Stimulated activated effector memory CD8-positive, alpha-beta T cell treated with anti-CD3 and anti-CD28 coated beads, Interleukin-12 subunit alpha, Interleukin-12 subunit beta, amount 100 ng/mL, for 72 hours (primary cell): ENCODE results near the gene FA2H.

Source experiments
- ATAC-seq: fragments of 150-1000 bp; cut with Tn5 transposase; 2 replicates; pipeline ENCODE4 v1.10.0; 2021
- DNase-seq, 2 donors: peaks; one replicate each; pipeline ENCODE4 v3.0.0; 2021 to 2022; ENCODE audit warnings: low spot score in 2 of 2
- H3K27ac Mint-ChIP-seq: one replicate; pipeline ENCODE4 v1.8.0; 2022; ENCODE audit warnings: mild to moderate bottlenecking, mixed read lengths
- H3K36me3 Mint-ChIP-seq: one replicate; pipeline ENCODE4 v1.8.0; 2022; ENCODE audit warnings: mild to moderate bottlenecking, mixed read lengths
- H3K4me1 Mint-ChIP-seq: one replicate; pipeline ENCODE4 v1.8.0; 2022; ENCODE audit warnings: mixed read lengths
- H3K4me3 Mint-ChIP-seq: one replicate; pipeline ENCODE4 v1.8.0; 2022; ENCODE audit warnings: mild to moderate bottlenecking, mixed read lengths
- H3K9me3 Mint-ChIP-seq: one replicate; pipeline ENCODE4 v1.8.0; 2022; ENCODE audit warnings: mixed read lengths

FA2H gene

GRCh38 chr16:74757349-74757748 is 17.3 kb downstream of the FA2H start:
- no peak for DNase-seq
- no peaks in the 10 kb centered on the region for H3K9me3 Mint-ChIP-seq

GRCh38 chr16:74756203-74756602 is 18.4 kb downstream of the FA2H start:
- ATAC-seq: no peak
- H3K27ac Mint-ChIP-seq: no peak overlapping the region
- no peak overlapping the region for H3K4me3 Mint-ChIP-seq
- no peaks in the 10 kb centered on the region for H3K4me1 Mint-ChIP-seq
- no peak for DNase-seq
- no peaks in the 10 kb centered on the region for H3K36me3 Mint-ChIP-seq
- H3K9me3 Mint-ChIP-seq: no peaks in the 10 kb centered on the region

More at GRCh38 chr16:74757349-74757748, 17.3 kb downstream of the FA2H start:
- Mint-ChIP-seq H3K4me1 (no peaks in the 10 kb centered on the region), H3K36me3 (no peaks in the 10 kb centered on the region), H3K27ac (no peak overlapping the region), H3K4me3 (no peak overlapping the region)
- ATAC-seq: no peak

GRCh38 chr16:74753180-74753579 is 21.4 kb downstream of the FA2H start:
- no peak overlapping the region for H3K27ac Mint-ChIP-seq
- H3K36me3 Mint-ChIP-seq: no peaks in the 10 kb centered on the region
- H3K9me3 Mint-ChIP-seq: no peaks in the 10 kb centered on the region
- no peak overlapping the region for H3K4me3 Mint-ChIP-seq
- ATAC-seq: no peak
- H3K4me1 Mint-ChIP-seq: no peaks in the 10 kb centered on the region
- no peak for DNase-seq

GRCh38 chr16:74752756-74753155 is 21.9 kb downstream of the FA2H start:
- Mint-ChIP-seq H3K27ac (no peak overlapping the region), H3K36me3 (no peaks in the 10 kb centered on the region), H3K4me1 (no peaks in the 10 kb centered on the region), H3K9me3 (no peaks in the 10 kb centered on the region), H3K4me3 (no peak overlapping the region)
- ATAC-seq (no peak), DNase-seq (no peak)

- ATAC-seq: no peak
- no peak overlapping the region for H3K4me3 Mint-ChIP-seq
These were observed 22.4 kb downstream of the FA2H start for GRCh38 chr16:74752258-74752657.

GRCh38 chr16:74751658-74752057 is 23.0 kb downstream of the FA2H start:
- ATAC-seq (no peak), DNase-seq (no peak)
- Mint-ChIP-seq H3K9me3 (no peaks in the 10 kb centered on the region), H3K27ac (no peak overlapping the region), H3K4me1 (no peaks in the 10 kb centered on the region), H3K36me3 (no peaks in the 10 kb centered on the region), H3K4me3 (no peak overlapping the region)

More at GRCh38 chr16:74752258-74752657, 22.4 kb downstream of the FA2H start:
- no peak for DNase-seq
- H3K27ac Mint-ChIP-seq: no peak overlapping the region
- no peaks in the 10 kb centered on the region for H3K36me3 Mint-ChIP-seq
- H3K4me1 Mint-ChIP-seq: no peaks in the 10 kb centered on the region
- H3K9me3 Mint-ChIP-seq: no peaks in the 10 kb centered on the region

- no peak for ATAC-seq
- no peaks in the 10 kb centered on the region for H3K9me3 Mint-ChIP-seq
- no peak overlapping the region for H3K27ac Mint-ChIP-seq
- H3K4me1 Mint-ChIP-seq: no peaks in the 10 kb centered on the region
- no peak overlapping the region for H3K4me3 Mint-ChIP-seq
- no peaks in the 10 kb centered on the region for H3K36me3 Mint-ChIP-seq
- DNase-seq: no peak
These were observed 25.1 kb downstream of the FA2H start for GRCh38 chr16:74749291-74750055.

GRCh38 chr16:74748616-74749026 is 26.0 kb downstream of the FA2H start:
- no peak overlapping the region for H3K4me3 Mint-ChIP-seq
- no peaks in the 10 kb centered on the region for H3K36me3 Mint-ChIP-seq

GRCh38 chr16:74747716-74748615 is 26.7 kb downstream of the FA2H start:
- no peak overlapping the region for H3K27ac Mint-ChIP-seq
- no peaks in the 10 kb centered on the region for H3K36me3 Mint-ChIP-seq
- ATAC-seq (no peak), DNase-seq (no peak)
- no peak overlapping the region for H3K4me3 Mint-ChIP-seq
- no peaks in the 10 kb centered on the region for H3K4me1 Mint-ChIP-seq
- H3K9me3 Mint-ChIP-seq: no peaks in the 10 kb centered on the region

More at GRCh38 chr16:74748616-74749026, 26.0 kb downstream of the FA2H start:
- no peak overlapping the region for H3K27ac Mint-ChIP-seq
- DNase-seq: no peak
- no peak for ATAC-seq
- H3K9me3 Mint-ChIP-seq: no peaks in the 10 kb centered on the region
- H3K4me1 Mint-ChIP-seq: no peaks in the 10 kb centered on the region

- H3K36me3 Mint-ChIP-seq: no peaks in the 10 kb centered on the region
- no peak for ATAC-seq
- H3K4me3 Mint-ChIP-seq: no peak overlapping the region
- DNase-seq: no peak
- H3K27ac Mint-ChIP-seq: no peak overlapping the region
- H3K9me3 Mint-ChIP-seq: no peaks in the 10 kb centered on the region
- peaks cover 1% of the 10 kb centered on the region for H3K4me1 Mint-ChIP-seq
These were observed 28.7 kb downstream of the FA2H start for GRCh38 chr16:74745926-74746325.

- H3K27ac Mint-ChIP-seq: no peak overlapping the region
- no peak for DNase-seq
- peak; percentile 17 for ATAC-seq
- peaks cover 6% of the 10 kb centered on the region for H3K4me1 Mint-ChIP-seq
- no peaks in the 10 kb centered on the region for H3K36me3 Mint-ChIP-seq
- H3K4me3 Mint-ChIP-seq: no peak overlapping the region
- no peaks in the 10 kb centered on the region for H3K9me3 Mint-ChIP-seq
These were observed 29.5 kb downstream of the FA2H start for GRCh38 chr16:74745109-74745615.

GRCh38 chr16:74744566-74744965 is 30.1 kb downstream of the FA2H start:
- ATAC-seq (no peak), DNase-seq (no peak)
- no peaks in the 10 kb centered on the region for H3K9me3 Mint-ChIP-seq
- H3K4me3 Mint-ChIP-seq: no peak overlapping the region
- H3K27ac Mint-ChIP-seq: no peak overlapping the region
- peaks cover 6% of the 10 kb centered on the region for H3K4me1 Mint-ChIP-seq
- no peaks in the 10 kb centered on the region for H3K36me3 Mint-ChIP-seq

GRCh38 chr16:74743668-74744299 is 30.8 kb downstream of the FA2H start:
- ATAC-seq (no peak), DNase-seq (no peak)
- H3K9me3 Mint-ChIP-seq: no peaks in the 10 kb centered on the region
- no peaks in the 10 kb centered on the region for H3K36me3 Mint-ChIP-seq
- no peak overlapping the region for H3K27ac Mint-ChIP-seq
- H3K4me3 Mint-ChIP-seq: no peak overlapping the region
- peaks cover 6% of the 10 kb centered on the region for H3K4me1 Mint-ChIP-seq

- H3K36me3 Mint-ChIP-seq: no peaks in the 10 kb centered on the region
- DNase-seq: no peak
- H3K27ac Mint-ChIP-seq: no peak overlapping the region
- no peaks in the 10 kb centered on the region for H3K9me3 Mint-ChIP-seq
- no peak overlapping the region for H3K4me3 Mint-ChIP-seq
- H3K4me1 Mint-ChIP-seq: peaks cover 6% of the 10 kb centered on the region
- no peak for ATAC-seq
These were observed 31.5 kb downstream of the FA2H start for GRCh38 chr16:74743045-74743667.

GRCh38 chr16:74742051-74742481 is 32.6 kb downstream of the FA2H start:
- ATAC-seq (no peak), DNase-seq (no peak)
- Mint-ChIP-seq H3K9me3 (no peaks in the 10 kb centered on the region), H3K4me3 (no peak overlapping the region), H3K36me3 (no peaks in the 10 kb centered on the region), H3K27ac (no peak overlapping the region), H3K4me1 (peaks cover 6% of the 10 kb centered on the region)
